ENCODE measurements around the gene OSTC. TPM values are rescaled to one million over a fixed set of nuclear protein-coding genes. Genes with fewer than 3 reads are reported as not detected.
A peak's percentile ranks its signal among the peaks of the same experiment; 100 is the strongest.
"Not testable (repeated sequence)": the region's sequence is repeated elsewhere in the genome, so short reads cannot be mapped to it uniquely, and the experiment has no call there.

Gene OSTC
- total RNA-seq, 2 experiments from 2014 or later = 50.5 to 78.5 TPM

DNA sequence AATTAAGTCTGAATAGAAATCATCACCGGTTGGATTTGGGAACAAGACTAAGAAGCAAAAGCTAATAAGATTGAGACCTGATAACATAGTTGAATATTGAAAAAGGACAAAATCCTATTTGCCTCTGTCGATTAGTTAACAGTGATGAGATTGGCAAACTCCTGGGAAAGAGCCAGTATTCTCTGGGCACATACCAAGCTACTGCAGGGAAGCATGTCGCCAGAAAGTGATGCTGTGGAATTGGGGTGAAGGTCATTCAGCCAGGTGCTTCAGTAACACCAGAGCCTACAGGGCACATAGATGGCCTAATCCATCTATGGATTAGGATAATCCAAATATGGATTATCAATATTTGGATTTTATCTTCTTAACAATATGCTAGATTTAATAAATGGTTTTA, 44.0 kb downstream of the OSTC start:
- H3K9me3 Mint-ChIP-seq (ENCODE audit: low read depth) = no peaks in the 10 kb centered on the region
- CTCF ChIA-PET = interaction anchor here (0.6 to 1.5 kb wide), 2 partner anchors 8 to 13 kb away, joined by 3 to 4 read pairs; no protein-coding TSS in a partner anchor

DNA sequence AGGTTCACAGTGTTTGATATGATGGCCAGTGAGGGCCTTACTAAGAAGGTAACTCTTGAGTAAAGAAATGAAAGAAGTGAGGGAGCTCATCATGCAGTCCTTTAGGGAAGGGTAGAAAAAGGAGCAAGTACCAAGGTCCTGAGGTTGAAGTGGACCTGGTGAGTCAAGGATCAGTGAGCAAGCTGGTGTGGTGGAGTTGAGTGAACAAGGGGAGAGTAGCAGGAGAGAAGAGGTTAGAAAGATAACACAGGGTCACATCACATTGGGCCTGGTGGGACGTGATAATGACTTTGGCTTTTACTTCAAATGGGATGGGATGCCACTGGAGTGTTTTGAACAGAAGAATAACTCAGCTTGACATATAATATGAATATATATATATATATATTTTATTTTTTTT, 44.7 kb downstream of the OSTC start:
- ChIA-PET CTCF (interaction anchor here (1.5 kb wide), 1 partner anchor 7 kb away, joined by 4 read pairs; no protein-coding TSS in a partner anchor), POLR2A (no interaction called here)
- DNase-seq = no peak
- Mint-ChIP-seq H3K27me3 (no peaks in the 10 kb centered on the region), H3K9me3 (ENCODE audit: low read depth) (no peaks in the 10 kb centered on the region), H3K4me3 (no peak overlapping the region), H3K4me1 (peaks cover under 1% of the 10 kb centered on the region), H3K36me3 (ENCODE audit: low read depth) (no peaks in the 10 kb centered on the region), H3K27ac (no peak overlapping the region)
- intact Hi-C loops (cut with DNase I, micrococcal nuclease) = no loop called here
- ATAC-seq = no peak

More for the DNA sequence above, 44.0 kb downstream of the OSTC start:
- Mint-ChIP-seq H3K27me3 (no peaks in the 10 kb centered on the region), H3K27ac (no peak overlapping the region), H3K4me1 (no peaks in the 10 kb centered on the region), H3K36me3 (ENCODE audit: low read depth) (no peaks in the 10 kb centered on the region), H3K4me3 (no peak overlapping the region)
- POLR2A ChIA-PET = no interaction called here
- no peak for ATAC-seq
- intact Hi-C loops (cut with DNase I, micrococcal nuclease) = no loop called here
- no peak for DNase-seq

DNA sequence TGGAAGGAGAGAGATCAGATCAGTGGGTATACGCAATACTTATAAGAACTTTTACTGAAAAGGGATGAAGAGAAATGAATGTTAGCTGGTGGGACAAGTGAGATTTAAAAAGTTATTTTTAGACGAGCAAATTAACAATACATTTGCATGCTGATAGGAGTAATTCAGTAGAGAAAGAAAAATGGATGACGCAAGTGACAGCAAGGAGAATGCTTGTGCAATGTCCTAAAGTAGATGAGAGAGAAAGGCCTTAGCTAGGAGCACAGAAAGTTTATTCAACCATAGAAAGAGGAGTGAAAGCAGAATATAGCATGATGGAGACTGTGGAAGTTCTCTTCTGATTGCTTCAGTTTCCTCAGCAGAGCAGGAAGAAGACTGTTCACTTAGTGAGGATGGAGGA, 45.8 kb downstream of the OSTC start:
- H3K27ac Mint-ChIP-seq = no peak overlapping the region
- H3K4me1 Mint-ChIP-seq = peaks cover 8% of the 10 kb centered on the region
- H3K4me3 Mint-ChIP-seq = no peak overlapping the region
- DNase-seq (no peak), ATAC-seq (no peak)
- H3K36me3 Mint-ChIP-seq (ENCODE audit: low read depth) = no peaks in the 10 kb centered on the region
- H3K27me3 Mint-ChIP-seq = no peaks in the 10 kb centered on the region
- no peaks in the 10 kb centered on the region for H3K9me3 Mint-ChIP-seq (ENCODE audit: low read depth)
- ChIA-PET CTCF (no interaction called here), POLR2A (no interaction called here)
- intact Hi-C loops (cut with DNase I, micrococcal nuclease) = no loop called here

DNA sequence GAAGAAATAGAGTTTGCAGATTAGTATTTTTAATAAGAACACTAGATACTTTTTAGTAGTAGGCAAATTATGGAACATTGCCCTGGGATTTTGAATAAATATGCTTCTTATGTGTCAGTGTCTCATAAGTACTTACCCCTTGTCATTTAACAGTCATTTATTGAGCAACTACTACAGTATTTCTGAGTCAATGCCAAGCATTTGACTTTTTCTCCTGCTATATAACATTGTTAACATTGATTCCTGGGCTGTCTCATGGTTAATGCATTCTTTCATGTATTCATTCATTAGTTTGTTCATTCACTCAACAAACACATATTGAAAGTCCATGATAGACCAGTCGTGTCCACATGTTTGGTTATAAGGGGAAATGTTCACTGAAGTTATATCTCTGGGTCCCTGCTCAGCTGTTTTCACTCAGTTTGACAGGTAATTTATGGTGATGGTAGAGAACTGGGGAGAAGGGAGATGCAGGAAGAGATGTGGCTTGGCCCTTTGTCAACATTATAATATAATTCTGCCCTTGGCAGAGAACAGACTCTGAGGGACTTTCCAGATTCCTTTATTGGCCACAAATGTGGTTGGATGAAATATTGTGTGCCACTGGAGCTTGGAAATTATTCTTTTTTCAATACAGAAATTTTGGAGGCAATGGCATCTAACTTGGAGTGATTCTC, 49.8 kb downstream of the OSTC start:
- POLR2A ChIA-PET = no interaction called here
- Mint-ChIP-seq H3K9me3 (ENCODE audit: low read depth) (no peaks in the 10 kb centered on the region), H3K36me3 (ENCODE audit: low read depth) (no peaks in the 10 kb centered on the region), H3K27me3 (no peaks in the 10 kb centered on the region), H3K27ac (no peak overlapping the region), H3K4me1 (peaks cover 26% of the 10 kb centered on the region), H3K4me3 (no peak overlapping the region)
- DNase-seq = no peak
- CTCF ChIA-PET = interaction anchor here (1.1 kb wide), 1 partner anchor 8 kb away, joined by 3 read pairs; no protein-coding TSS in a partner anchor
- intact Hi-C loops (cut with DNase I, micrococcal nuclease) = no loop called here
- no peak for ATAC-seq

DNA sequence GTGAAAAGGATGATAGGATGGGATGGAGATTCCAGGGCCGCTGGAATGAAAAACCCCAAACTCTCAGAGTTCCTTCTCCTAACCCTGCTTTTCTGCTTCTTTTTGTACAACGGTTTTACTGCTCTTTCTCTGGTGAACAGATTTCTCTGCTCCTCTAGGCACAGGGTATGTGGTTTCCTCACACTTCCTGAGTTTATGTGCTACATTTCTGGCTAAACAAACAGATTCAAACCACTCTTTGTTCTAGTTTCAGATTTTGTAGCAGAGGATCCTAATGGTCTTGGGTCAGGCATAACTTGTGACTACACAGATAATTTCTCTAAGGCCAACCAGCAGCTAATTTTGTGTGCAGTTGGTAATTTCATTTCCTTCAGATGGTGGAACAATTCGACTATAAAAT, 52.6 kb downstream of the OSTC start:
- no peaks in the 10 kb centered on the region for H3K36me3 Mint-ChIP-seq (ENCODE audit: low read depth)
- H3K27me3 Mint-ChIP-seq = no peaks in the 10 kb centered on the region
- CTCF ChIA-PET = interaction anchor here (1.3 kb wide), 1 partner anchor 9 kb away, joined by 4 read pairs; no protein-coding TSS in a partner anchor
- ATAC-seq (peak; percentile 33), DNase-seq (no peak)
- intact Hi-C loops (cut with DNase I, micrococcal nuclease) = no loop called here
- POLR2A ChIA-PET = no interaction called here
- no peaks in the 10 kb centered on the region for H3K9me3 Mint-ChIP-seq (ENCODE audit: low read depth)
- no peak overlapping the region for H3K27ac Mint-ChIP-seq
- no peak overlapping the region for H3K4me3 Mint-ChIP-seq
- H3K4me1 Mint-ChIP-seq = peaks cover 26% of the 10 kb centered on the region

DNA sequence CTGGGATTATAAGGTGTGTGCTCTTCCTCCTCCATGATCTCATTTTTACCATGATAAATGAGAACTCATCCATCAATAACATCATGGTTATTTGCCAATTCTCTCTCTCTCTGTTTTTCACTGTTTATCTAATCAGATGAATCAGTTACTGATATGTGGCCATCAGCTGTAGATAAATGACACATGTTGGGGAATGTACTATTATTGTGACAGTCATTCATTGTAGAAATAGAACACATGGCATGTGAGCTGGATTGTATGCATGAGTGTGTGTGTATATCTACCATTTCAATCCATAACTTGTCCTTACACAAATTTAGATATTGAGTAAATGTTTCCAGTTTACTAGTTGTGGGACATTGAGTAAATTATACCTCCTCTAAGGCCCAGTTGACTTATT, 53.0 kb downstream of the OSTC start:
- intact Hi-C loops (cut with DNase I, micrococcal nuclease) = no loop called here
- Mint-ChIP-seq H3K4me3 (no peak overlapping the region), H3K4me1 (peaks cover 26% of the 10 kb centered on the region), H3K36me3 (ENCODE audit: low read depth) (no peaks in the 10 kb centered on the region), H3K27ac (no peak overlapping the region), H3K9me3 (ENCODE audit: low read depth) (no peaks in the 10 kb centered on the region), H3K27me3 (no peaks in the 10 kb centered on the region)
- CTCF ChIA-PET = interaction anchor here (1.3 kb wide), 1 partner anchor 9 kb away, joined by 4 read pairs; no protein-coding TSS in a partner anchor
- ATAC-seq (peak; percentile 30), DNase-seq (no peak)
- POLR2A ChIA-PET = no interaction called here

DNA sequence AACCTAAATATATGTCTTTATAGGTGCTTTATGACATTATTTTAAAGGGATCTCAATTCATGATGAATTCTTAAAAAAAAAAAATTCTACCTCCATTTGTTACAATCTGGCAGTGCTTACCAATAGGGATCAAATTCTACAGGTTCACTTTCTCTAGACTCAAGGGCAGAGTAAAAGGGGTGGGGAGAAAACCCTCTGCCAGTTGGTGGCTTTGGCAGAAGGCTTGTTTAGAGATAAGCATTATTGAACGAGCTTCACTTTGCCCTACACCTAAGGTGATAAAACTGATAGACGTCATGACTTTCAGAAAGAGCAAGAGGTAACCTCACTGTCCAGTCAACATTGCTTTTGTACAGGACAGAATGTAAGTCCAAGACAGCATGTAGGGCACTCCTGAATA, 53.6 kb downstream of the OSTC start:
- H3K4me3 Mint-ChIP-seq = no peak overlapping the region
- no peak overlapping the region for H3K27ac Mint-ChIP-seq
- ChIA-PET CTCF (no interaction called here), POLR2A (no interaction called here)
- ATAC-seq (no peak), DNase-seq (no peak)
- H3K27me3 Mint-ChIP-seq = no peaks in the 10 kb centered on the region
- no peaks in the 10 kb centered on the region for H3K9me3 Mint-ChIP-seq (ENCODE audit: low read depth)
- H3K36me3 Mint-ChIP-seq (ENCODE audit: low read depth) = no peaks in the 10 kb centered on the region
- H3K4me1 Mint-ChIP-seq = peaks cover 26% of the 10 kb centered on the region
- intact Hi-C loops (cut with DNase I, micrococcal nuclease) = no loop called here

DNA sequence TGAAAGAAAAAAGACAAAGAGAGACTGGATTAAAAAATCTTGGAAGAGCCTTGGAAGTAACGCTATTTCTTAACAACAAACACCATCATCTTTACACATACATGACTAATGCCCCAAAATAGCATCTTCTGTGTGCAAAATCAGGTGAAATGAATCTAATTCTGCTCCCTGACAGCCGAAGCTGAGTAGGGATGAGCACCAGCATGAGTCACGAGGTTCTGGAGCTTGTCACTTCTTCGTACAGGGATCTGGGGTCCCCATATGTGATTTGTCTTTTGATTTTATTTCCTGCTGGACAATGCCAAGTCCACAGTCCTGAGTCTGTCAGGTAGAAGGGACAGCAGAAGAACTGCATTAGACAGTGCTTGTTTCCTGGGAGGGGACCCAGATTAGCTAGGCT, 55.9 kb downstream of the OSTC start:
- POLR2A ChIA-PET = no interaction called here
- H3K36me3 Mint-ChIP-seq (ENCODE audit: low read depth) = no peaks in the 10 kb centered on the region
- intact Hi-C loops (cut with DNase I, micrococcal nuclease) = no loop called here
- CTCF ChIA-PET = no interaction called here
- no peaks in the 10 kb centered on the region for H3K27me3 Mint-ChIP-seq
- no peak overlapping the region for H3K4me3 Mint-ChIP-seq
- H3K9me3 Mint-ChIP-seq (ENCODE audit: low read depth) = no peaks in the 10 kb centered on the region
- H3K4me1 Mint-ChIP-seq = peaks cover 18% of the 10 kb centered on the region
- DNase-seq (no peak), ATAC-seq (no peak)
- H3K27ac Mint-ChIP-seq = no peak overlapping the region

DNA sequence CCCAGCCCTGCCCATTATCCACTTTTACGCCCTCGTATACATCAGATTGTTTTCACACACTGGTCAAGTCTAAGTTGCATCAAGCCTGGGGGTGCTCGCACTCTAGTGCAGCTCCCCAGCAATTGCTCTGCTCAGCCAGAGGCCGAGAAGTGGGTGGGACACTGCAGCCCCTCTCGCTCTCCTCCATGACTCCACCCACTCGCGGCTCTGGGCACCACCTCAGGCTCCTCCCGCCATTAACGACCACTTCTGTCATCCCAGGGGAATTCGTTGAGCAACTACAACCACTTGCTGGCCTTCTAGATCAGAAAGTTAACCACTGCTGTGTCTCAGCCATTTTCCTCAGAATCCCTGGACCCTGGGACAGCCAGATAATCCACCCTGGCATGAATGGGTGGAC, 58.8 kb downstream of the OSTC start:
- no peak overlapping the region for H3K4me3 Mint-ChIP-seq
- DNase-seq (no peak), ATAC-seq (no peak)
- intact Hi-C loops (cut with DNase I, micrococcal nuclease) = no loop called here
- H3K9me3 Mint-ChIP-seq (ENCODE audit: low read depth) = no peaks in the 10 kb centered on the region
- no peak overlapping the region for H3K27ac Mint-ChIP-seq
- H3K27me3 Mint-ChIP-seq = no peaks in the 10 kb centered on the region
- ChIA-PET POLR2A (no interaction called here), CTCF (interaction anchor here (0.7 to 1.0 kb wide), 2 partner anchors 9 to 64 kb away, joined by 3 to 5 read pairs; no protein-coding TSS in a partner anchor)
- H3K4me1 Mint-ChIP-seq = no peaks in the 10 kb centered on the region
- H3K36me3 Mint-ChIP-seq (ENCODE audit: low read depth) = no peaks in the 10 kb centered on the region

DNA sequence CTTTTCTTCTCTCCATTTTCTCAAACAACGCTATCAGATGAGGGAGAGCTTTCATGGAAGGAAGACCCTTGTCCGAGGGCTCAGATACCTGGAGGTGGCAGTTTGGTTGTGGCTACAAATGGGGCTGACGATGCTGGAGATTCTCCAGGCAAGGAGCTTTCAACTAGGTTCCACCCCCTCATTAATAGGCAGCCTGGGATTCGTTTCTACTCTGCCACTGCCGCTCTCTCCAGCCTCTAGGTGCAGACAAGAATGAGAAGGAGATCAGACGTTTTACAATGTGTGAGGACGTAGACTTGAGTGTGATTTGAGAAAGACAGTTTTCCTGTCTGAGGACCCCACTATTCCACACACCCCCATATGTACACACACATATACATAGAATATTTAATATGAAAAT, 59.3 kb downstream of the OSTC start:
- CTCF ChIA-PET = no interaction called here
- Mint-ChIP-seq H3K4me1 (no peaks in the 10 kb centered on the region), H3K9me3 (ENCODE audit: low read depth) (no peaks in the 10 kb centered on the region)

DNA sequence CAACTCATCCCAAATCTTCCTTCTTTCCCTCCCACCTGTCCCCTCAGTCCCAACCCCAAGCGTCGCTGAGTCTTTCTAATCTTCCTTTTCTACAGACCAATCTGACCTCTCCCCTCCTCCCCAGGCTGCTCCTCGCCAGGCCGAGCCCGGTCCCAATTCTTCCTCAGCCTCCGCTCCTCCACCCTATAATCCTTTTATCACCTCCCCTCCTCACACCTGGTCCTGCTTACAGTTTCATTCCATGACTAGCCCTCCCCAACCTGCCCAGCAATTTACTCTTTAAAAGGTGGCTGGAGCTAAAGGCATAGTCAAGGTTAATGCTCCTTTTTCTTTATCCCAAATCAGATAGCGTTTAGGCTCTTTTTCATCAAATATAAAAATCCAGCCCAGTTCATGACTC, 60.2 kb downstream of the OSTC start:
- DNase-seq; H3K9me3 Mint-ChIP-seq (ENCODE audit: low read depth); H3K27ac Mint-ChIP-seq; CTCF ChIA-PET; H3K4me3 Mint-ChIP-seq; H3K27me3 Mint-ChIP-seq; intact Hi-C loops (cut with DNase I, micrococcal nuclease); H3K36me3 Mint-ChIP-seq (ENCODE audit: low read depth); ATAC-seq; H3K4me1 Mint-ChIP-seq; POLR2A ChIA-PET: not testable (repeated sequence)

More for the DNA sequence above, 59.3 kb downstream of the OSTC start:
- POLR2A ChIA-PET = no interaction called here
- no peak overlapping the region for H3K4me3 Mint-ChIP-seq
- H3K36me3 Mint-ChIP-seq (ENCODE audit: low read depth) = no peaks in the 10 kb centered on the region
- H3K27me3 Mint-ChIP-seq = no peaks in the 10 kb centered on the region
- ATAC-seq (no peak), DNase-seq (no peak)
- no peak overlapping the region for H3K27ac Mint-ChIP-seq
- intact Hi-C loops (cut with DNase I, micrococcal nuclease) = no loop called here

DNA sequence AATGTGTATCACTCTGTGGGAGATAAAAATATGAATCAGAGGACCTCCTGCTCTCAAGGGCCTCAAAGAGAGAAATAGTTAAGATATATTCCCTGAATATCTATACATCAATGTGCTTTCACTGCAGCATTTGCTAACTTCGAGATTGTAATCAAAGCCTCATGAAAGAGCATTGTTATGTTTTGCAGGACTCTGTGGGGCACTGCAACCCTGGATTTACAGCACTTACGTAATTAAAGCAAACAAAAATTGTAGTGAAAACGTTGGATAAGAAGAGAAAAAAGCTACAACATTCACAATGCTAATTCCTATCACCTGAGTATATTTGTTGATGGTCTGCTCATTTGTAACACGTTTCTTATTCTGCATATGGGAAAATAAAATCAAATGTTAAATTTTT, 64.5 kb downstream of the OSTC start:
- Mint-ChIP-seq H3K9me3 (ENCODE audit: low read depth) (no peaks in the 10 kb centered on the region), H3K27ac (no peak overlapping the region), H3K4me1 (no peaks in the 10 kb centered on the region), H3K27me3 (no peaks in the 10 kb centered on the region), H3K4me3 (no peak overlapping the region), H3K36me3 (ENCODE audit: low read depth) (no peaks in the 10 kb centered on the region)
- DNase-seq (no peak), ATAC-seq (no peak)
- CTCF ChIA-PET = no interaction called here
- intact Hi-C loops (cut with DNase I, micrococcal nuclease) = no loop called here
- POLR2A ChIA-PET = no interaction called here

All from activated CD4-positive, alpha-beta T cell treated with anti-CD3 and anti-CD28 coated beads for 36 hours (primary cell).